H9 (cell line): ENCODE results near the gene PCBP4. TPM values are rescaled to one million over a fixed set of nuclear protein-coding genes. Genes with fewer than 3 reads are reported as not detected.

ENCODE experiments used
- DNase-seq: peaks from one replicate; pipeline ENCODE4 v3.0.0-alpha.2; 2017
- H2AFZ ChIP-seq: one replicate; pipeline ENCODE4 v1.6.1; 2013; ENCODE audit warnings: mild to moderate bottlenecking, low read length, control low read depth, moderate library complexity
- H2AK5ac ChIP-seq: 2 replicates; pipeline ENCODE4 v1.6.1; 2013; ENCODE audit warnings: low read length, control low read depth, mixed read lengths; ENCODE audit not compliant: insufficient read length
- H2BK120ac ChIP-seq: one replicate; pipeline ENCODE4 v1.6.1; 2013; ENCODE audit warnings: low read depth, mild to moderate bottlenecking, low read length, control low read depth, inconsistent platforms; ENCODE audit not compliant: poor library complexity, severe bottlenecking
- H2BK12ac ChIP-seq: 2 replicates; pipeline ENCODE4 v1.6.1; 2013; ENCODE audit warnings: low read length, control low read depth, mixed read lengths, low read depth; ENCODE audit not compliant: insufficient read length
- H2BK15ac ChIP-seq: 2 replicates; pipeline ENCODE4 v1.6.1; 2013; ENCODE audit warnings: low read depth, low read length, control low read depth
- H2BK20ac ChIP-seq: one replicate; pipeline ENCODE4 v1.6.1; 2013; ENCODE audit warnings: low read depth, mild to moderate bottlenecking, low read length, control low read depth, inconsistent platforms; ENCODE audit not compliant: poor library complexity, severe bottlenecking
- H2BK5ac ChIP-seq: 2 replicates; pipeline ENCODE4 v1.6.1; 2013; ENCODE audit warnings: low read length, control low read depth, mixed read lengths; ENCODE audit not compliant: insufficient read length
- H3K14ac ChIP-seq: 2 replicates; pipeline ENCODE4 v1.6.1; 2013; ENCODE audit warnings: low read length, control low read depth; ENCODE audit not compliant: insufficient read depth
- H3K18ac ChIP-seq: 2 replicates; pipeline ENCODE4 v1.6.1; 2013; ENCODE audit warnings: low read depth, mild to moderate bottlenecking, mixed read lengths, low read length, control low read depth; ENCODE audit not compliant: insufficient read length
- H3K23ac ChIP-seq: 2 replicates; pipeline ENCODE4 v1.6.1; 2013; ENCODE audit warnings: low read length, control low read depth, mixed read lengths, low read depth; ENCODE audit not compliant: insufficient read length
- H3K23me2 ChIP-seq: 2 replicates; pipeline ENCODE4 v1.6.1; 2013; ENCODE audit warnings: low read depth, mild to moderate bottlenecking, mixed read lengths, low read length, control low read depth; ENCODE audit not compliant: insufficient read length, poor library complexity, severe bottlenecking
- H3K27ac ChIP-seq: 2 replicates; pipeline ENCODE4 v1.5.1; 2013; ENCODE audit warnings: low read length, control low read depth, mixed read lengths, low read depth; ENCODE audit not compliant: insufficient read length
- H3K27me3 ChIP-seq: 2 replicates; pipeline ENCODE4 v1.6.1; 2013; ENCODE audit warnings: low read length, control low read depth, inconsistent platforms; ENCODE audit not compliant: insufficient read depth
- H3K4ac ChIP-seq: 2 replicates; pipeline ENCODE4 v1.6.1; 2013; ENCODE audit warnings: low read depth, mild to moderate bottlenecking, control low read depth, inconsistent platforms, low read length, moderate library complexity
- H3K4me1 ChIP-seq: 2 replicates; pipeline ENCODE4 v1.6.1; 2013; ENCODE audit warnings: low read length, control low read depth, inconsistent platforms; ENCODE audit not compliant: insufficient read depth
- H3K4me2 ChIP-seq: 2 replicates; pipeline ENCODE4 v1.6.1; 2013; ENCODE audit warnings: low read length, control low read depth, mixed read lengths; ENCODE audit not compliant: insufficient read length, insufficient read depth
- H3K56ac ChIP-seq: 2 replicates; pipeline ENCODE4 v1.6.1; 2013; ENCODE audit warnings: low read depth, mild to moderate bottlenecking, mixed read lengths, low read length, control low read depth; ENCODE audit not compliant: insufficient read length
- H3K79me1 ChIP-seq: 2 replicates; pipeline ENCODE4 v1.6.1; 2013; ENCODE audit warnings: low read depth, mild to moderate bottlenecking, moderate library complexity, low read length, control low read depth, inconsistent platforms; ENCODE audit not compliant: insufficient read depth, poor library complexity, severe bottlenecking
- H3K79me2 ChIP-seq: 2 replicates; pipeline ENCODE4 v1.6.1; 2013; ENCODE audit warnings: low read length, control low read depth, inconsistent platforms; ENCODE audit not compliant: insufficient read depth
- H3K9ac ChIP-seq: 2 replicates; pipeline ENCODE4 v1.6.1; 2013; ENCODE audit warnings: low read length, control low read depth, mixed read lengths; ENCODE audit not compliant: insufficient read length; ENCODE audit errors: extremely low read depth
- H3K9me3 ChIP-seq: one replicate; pipeline ENCODE4 v1.6.1; 2013; ENCODE audit warnings: low read depth, low read length, inconsistent platforms; ENCODE audit not compliant: control insufficient read depth
- H3T11ph ChIP-seq: one replicate; pipeline ENCODE4 v1.6.1; 2013; ENCODE audit warnings: mild to moderate bottlenecking, low read length, control low read depth, inconsistent platforms
- H4K20me1 ChIP-seq: one replicate; pipeline ENCODE4 v1.6.1; 2013; ENCODE audit not compliant: control insufficient read depth, insufficient read length, insufficient read depth
- H4K5ac ChIP-seq: 2 replicates; pipeline ENCODE4 v1.6.1; 2013; ENCODE audit warnings: low read depth, mild to moderate bottlenecking, mixed read lengths, low read length, control low read depth; ENCODE audit not compliant: insufficient read length
- H4K8ac ChIP-seq: replicated peaks from 2 replicates; pipeline ENCODE4 v1.6.1; 2013; ENCODE audit warnings: low read length, control low read depth, mixed read lengths, low read depth; ENCODE audit not compliant: insufficient read length
- H4K91ac ChIP-seq: 2 replicates; pipeline ENCODE4 v1.6.1; 2013; ENCODE audit warnings: low read depth, mild to moderate bottlenecking, moderate library complexity, mixed read lengths, low read length, control low read depth; ENCODE audit not compliant: insufficient read length
- H3K27ac Mint-ChIP-seq, 3 experiments: 2 replicates in 2 of 3; 3 replicates in 1 of 3; pipeline ENCODE4 v1.8.0; 2020 to 2021; ENCODE audit warnings: mixed read lengths in 3 of 3, mild to moderate bottlenecking in 1 of 3, moderate library complexity in 1 of 3
- H3K27me3 Mint-ChIP-seq: 2 replicates; pipeline ENCODE4 v1.8.0; 2021; ENCODE audit warnings: low read depth, mild to moderate bottlenecking, moderate library complexity, mixed read lengths
- H3K36me3 Mint-ChIP-seq, 3 experiments: 2 replicates in 2 of 3; 3 replicates in 1 of 3; pipeline ENCODE4 v1.8.0; 2020 to 2021; ENCODE audit warnings: low read depth in 3 of 3, mixed read lengths in 3 of 3; ENCODE audit not compliant: insufficient read depth in 1 of 3
- H3K4me1 Mint-ChIP-seq, 2 experiments: 2 replicates each; pipeline ENCODE4 v1.8.0; 2020; ENCODE audit warnings: mixed read lengths in 2 of 2
- H3K4me3 Mint-ChIP-seq, 2 experiments: 2 replicates in 1 of 2; 3 replicates in 1 of 2; pipeline ENCODE4 v1.8.0; 2020 to 2021; ENCODE audit warnings: mild to moderate bottlenecking in 2 of 2, mixed read lengths in 2 of 2, moderate library complexity in 1 of 2
- H3K9me3 Mint-ChIP-seq, 2 experiments: 2 replicates in 1 of 2; 3 replicates in 1 of 2; pipeline ENCODE4 v1.8.0; 2020; ENCODE audit warnings: mild to moderate bottlenecking in 2 of 2, mixed read lengths in 2 of 2, moderate library complexity in 1 of 2
- WGBS: extraction: QIAGEN DNeasy Blood & Tissue Kit; methylation state at CpG from one replicate; pipeline ENCODE4 v1.1.7; 2013; ENCODE audit warnings: missing lambda C conversion rate, low lambda C conversion rate, mixed read lengths; ENCODE audit not compliant: insufficient read length; ENCODE audit errors: extremely low coverage; 5-methylcytosine and 5-hydroxymethylcytosine counted together
- total RNA-seq: library from RNA; stranded (reverse); gene quantifications from 2 replicates; pipeline ENCODE4 v1.2.1, GENCODE V29; 2021
- TF ChIP-seq, protein P1 (sequence below): fragments of 200-600 bp; sonication (generic); conservative IDR thresholded peaks from 3 replicates; pipeline ENCODE4 v1.8.0; 2021; ENCODE audit warnings: antibody characterized with exemption, mild to moderate bottlenecking

PCBP4 gene
- total RNA-seq, 1 experiment from 2014 or later, result 24.6 TPM

DNA sequence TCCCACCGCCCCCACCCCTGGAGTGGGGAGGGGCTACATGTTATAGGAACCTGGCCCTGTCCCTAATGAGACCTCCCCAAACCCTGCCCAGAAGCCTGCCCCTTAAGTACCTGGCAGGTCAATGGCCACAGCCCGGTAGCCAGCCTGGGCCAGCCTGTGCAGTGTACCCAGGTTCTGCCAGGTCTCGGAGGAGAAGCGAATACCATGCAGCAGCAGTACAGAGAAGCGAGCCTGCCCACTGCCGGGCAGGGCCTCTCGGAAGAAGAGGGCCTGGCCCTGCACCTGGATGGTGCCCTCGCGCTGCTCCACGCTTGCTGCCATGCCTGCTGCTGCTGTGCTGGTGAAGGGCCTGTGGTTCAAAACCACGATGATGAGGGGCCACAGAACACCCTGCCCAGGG lies 4.1 kb upstream of the PCBP4 start:
- H2BK15ac ChIP-seq, result no peak overlapping the region
- Mint-ChIP-seq H3K9me3 (no peaks in the 10 kb centered on the region), H3K4me3 (no peak overlapping the region; a peak in 1 of 5 replicates), H3K27me3 (peaks cover 21% of the 10 kb centered on the region), H3K27ac (no peak overlapping the region), H3K4me1 (peaks cover 32 to 53% of the 10 kb centered on the region in 2 experiments), H3K36me3 (peaks cover 0 to 2% (median 0%) of the 10 kb centered on the region in 3 experiments; a peak in 3 of 7 replicates)
- H2BK5ac ChIP-seq, result no peak overlapping the region
- H3K27ac ChIP-seq, result no peak overlapping the region
- H3K56ac ChIP-seq, result no peak overlapping the region
- peaks cover 3% of the 10 kb centered on the region for H4K20me1 ChIP-seq
- no peak overlapping the region for H2AK5ac ChIP-seq
- H3K23me2 ChIP-seq, result peaks cover 21% of the 10 kb centered on the region
- TF ChIP-seq, protein P1, sequence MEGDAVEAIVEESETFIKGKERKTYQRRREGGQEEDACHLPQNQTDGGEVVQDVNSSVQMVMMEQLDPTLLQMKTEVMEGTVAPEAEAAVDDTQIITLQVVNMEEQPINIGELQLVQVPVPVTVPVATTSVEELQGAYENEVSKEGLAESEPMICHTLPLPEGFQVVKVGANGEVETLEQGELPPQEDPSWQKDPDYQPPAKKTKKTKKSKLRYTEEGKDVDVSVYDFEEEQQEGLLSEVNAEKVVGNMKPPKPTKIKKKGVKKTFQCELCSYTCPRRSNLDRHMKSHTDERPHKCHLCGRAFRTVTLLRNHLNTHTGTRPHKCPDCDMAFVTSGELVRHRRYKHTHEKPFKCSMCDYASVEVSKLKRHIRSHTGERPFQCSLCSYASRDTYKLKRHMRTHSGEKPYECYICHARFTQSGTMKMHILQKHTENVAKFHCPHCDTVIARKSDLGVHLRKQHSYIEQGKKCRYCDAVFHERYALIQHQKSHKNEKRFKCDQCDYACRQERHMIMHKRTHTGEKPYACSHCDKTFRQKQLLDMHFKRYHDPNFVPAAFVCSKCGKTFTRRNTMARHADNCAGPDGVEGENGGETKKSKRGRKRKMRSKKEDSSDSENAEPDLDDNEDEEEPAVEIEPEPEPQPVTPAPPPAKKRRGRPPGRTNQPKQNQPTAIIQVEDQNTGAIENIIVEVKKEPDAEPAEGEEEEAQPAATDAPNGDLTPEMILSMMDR, result no peak
- no peak overlapping the region for H2BK120ac ChIP-seq
- H3K4me1 ChIP-seq, result peaks cover 21% of the 10 kb centered on the region; the same call in 1 of the 2 replicates
- H3K18ac ChIP-seq, result no peak overlapping the region
- H2BK20ac ChIP-seq, result no peak overlapping the region
- WGBS, result no CpG with 5 or more reads among the region's 11 CpGs
- no peak overlapping the region for H2BK12ac ChIP-seq
- no peak overlapping the region for H3K14ac ChIP-seq
- no peaks in the 10 kb centered on the region for H3K9me3 ChIP-seq
- H2AFZ ChIP-seq, result no peak overlapping the region
- no peak overlapping the region for H4K91ac ChIP-seq
- H3K27me3 ChIP-seq, result peaks cover 5% of the 10 kb centered on the region; the same call in 1 of the 2 replicates
- H3K79me2 ChIP-seq, result no peaks in the 10 kb centered on the region
- no peak overlapping the region for H3K4ac ChIP-seq
- H3T11ph ChIP-seq, result no peak overlapping the region
- no peaks in the 10 kb centered on the region for H3K79me1 ChIP-seq
- H3K4me2 ChIP-seq, result no peak overlapping the region
- no peak overlapping the region for H4K8ac ChIP-seq
- H3K23ac ChIP-seq, result no peak overlapping the region
- no peak overlapping the region for H4K5ac ChIP-seq
- no peak overlapping the region for H3K9ac ChIP-seq
- DNase-seq, result no peak
